Amniotic epithelial cell (primary cell): ENCODE measurements around the gene ITGB5.
A peak's percentile ranks its signal among the peaks of the same experiment; 100 is the strongest.
"Not testable (repeated sequence)": the region's sequence is repeated elsewhere in the genome, so short reads cannot be mapped to it uniquely, and the experiment has no call there.

ENCODE experiments used
- DNase-seq: peaks from one replicate; pipeline ENCODE4 v3.0.0-alpha.2; 2010; ENCODE audit warnings: low read depth

ITGB5 gene

GRCh38 chr3:124772081-124772831 lies 114.9 kb downstream of the ITGB5 start:
- peak; percentile 88 for DNase-seq

GRCh38 chr3:124771083-124771445 lies 116.1 kb downstream of the ITGB5 start:
- no peak for DNase-seq

- peak; percentile 69 for DNase-seq
These were observed 116.7 kb downstream of the ITGB5 start for GRCh38 chr3:124770336-124771082.

DNA sequence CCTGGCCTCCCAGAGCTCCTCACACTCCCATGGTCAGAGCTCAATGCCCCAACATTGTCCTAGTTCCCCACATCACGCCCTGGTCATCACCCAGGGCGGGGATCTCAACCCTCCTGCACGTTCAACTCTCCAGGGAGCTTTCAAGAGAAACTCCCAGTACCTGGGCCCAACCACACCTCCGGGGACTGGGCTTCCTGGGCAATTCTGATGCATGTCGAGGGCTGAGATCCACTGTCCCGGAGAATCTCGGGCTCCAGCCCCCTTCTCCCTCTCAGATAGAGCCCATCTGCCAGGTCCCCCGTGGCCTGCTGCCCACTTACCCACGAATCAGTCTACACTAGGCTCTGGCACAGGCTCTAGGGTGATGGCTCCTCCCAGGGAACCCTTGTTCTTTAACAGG lies 117.7 kb downstream of the ITGB5 start:
- DNase-seq = no peak

- no peak for DNase-seq
These were observed 118.4 kb downstream of the ITGB5 start for GRCh38 chr3:124768812-124769211.

DNA sequence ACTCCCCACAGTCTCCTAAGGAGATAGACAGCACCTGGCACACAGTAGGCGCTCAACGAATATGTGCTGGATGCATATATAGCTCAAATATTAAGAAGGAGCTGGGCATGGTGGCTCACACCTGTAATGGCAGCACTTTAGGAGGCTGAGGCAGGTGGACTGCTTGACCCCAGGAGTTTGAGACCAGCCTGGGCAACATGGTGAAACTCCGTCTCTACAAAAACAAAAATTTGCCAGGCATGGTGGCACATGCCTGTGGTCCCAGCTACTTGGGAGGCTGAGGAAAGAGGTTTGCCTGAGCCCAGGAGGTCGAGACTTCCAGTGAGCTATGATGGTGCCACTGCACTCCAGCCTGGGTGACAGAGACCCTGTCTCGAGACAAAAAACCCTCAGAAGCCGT lies 119.5 kb downstream of the ITGB5 start:
- DNase-seq = no peak

GRCh38 chr3:124767264-124767663 lies 119.9 kb downstream of the ITGB5 start:
- no peak for DNase-seq

- DNase-seq = no peak
These were observed 120.8 kb downstream of the ITGB5 start for GRCh38 chr3:124766113-124767095.

DNA sequence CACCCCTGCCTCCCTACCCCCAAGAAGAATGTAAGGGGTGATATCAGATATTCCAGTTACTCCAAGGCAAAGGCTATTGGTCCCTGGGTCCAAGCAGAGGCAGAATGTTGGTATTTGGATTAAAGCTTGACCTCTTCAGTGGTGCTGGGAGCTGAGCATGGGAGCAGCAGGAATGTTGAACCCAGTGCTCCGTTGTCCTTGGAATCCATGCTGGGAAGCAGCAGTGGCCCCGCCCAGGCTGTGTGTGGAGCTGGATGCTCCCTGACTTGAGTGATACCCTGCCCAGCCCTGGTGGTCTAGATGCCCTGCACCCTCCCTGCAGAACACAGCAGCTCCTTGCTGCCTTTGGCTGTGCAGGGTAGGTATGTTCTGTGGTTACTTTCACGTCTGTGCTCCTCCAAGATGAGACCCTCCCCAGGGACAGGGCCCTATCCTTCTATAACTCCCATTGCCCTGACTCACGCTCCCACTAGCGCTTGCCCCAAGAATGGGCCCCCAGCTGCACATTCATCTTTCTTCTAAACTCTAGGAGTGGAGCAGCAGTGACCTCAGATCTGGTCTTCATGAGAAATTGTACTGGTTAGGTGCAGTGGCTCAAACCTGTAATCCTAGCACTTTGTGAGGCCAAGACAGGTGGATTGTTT lies 121.8 kb downstream of the ITGB5 start:
- DNase-seq = no peak

DNA sequence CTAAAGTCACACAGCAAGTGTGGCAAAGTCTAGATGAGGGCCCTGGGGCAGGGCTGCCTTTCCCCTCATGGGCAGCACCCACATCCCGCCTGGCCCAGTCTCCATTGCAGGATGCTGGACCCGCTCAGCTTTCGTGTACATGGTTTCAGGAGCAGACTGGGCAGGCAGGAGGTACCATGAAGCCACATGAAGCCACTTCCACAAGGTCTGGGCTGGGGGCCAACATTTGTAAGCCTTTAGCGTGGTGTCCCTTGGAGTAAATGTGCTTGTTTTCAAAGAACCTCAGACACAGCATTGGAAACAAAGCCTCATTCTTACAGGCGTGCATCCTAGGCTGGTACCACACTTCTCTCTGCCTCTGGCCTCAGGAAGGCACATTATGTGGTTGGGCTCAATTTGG lies 122.4 kb downstream of the ITGB5 start:
- DNase-seq = no peak

DNA sequence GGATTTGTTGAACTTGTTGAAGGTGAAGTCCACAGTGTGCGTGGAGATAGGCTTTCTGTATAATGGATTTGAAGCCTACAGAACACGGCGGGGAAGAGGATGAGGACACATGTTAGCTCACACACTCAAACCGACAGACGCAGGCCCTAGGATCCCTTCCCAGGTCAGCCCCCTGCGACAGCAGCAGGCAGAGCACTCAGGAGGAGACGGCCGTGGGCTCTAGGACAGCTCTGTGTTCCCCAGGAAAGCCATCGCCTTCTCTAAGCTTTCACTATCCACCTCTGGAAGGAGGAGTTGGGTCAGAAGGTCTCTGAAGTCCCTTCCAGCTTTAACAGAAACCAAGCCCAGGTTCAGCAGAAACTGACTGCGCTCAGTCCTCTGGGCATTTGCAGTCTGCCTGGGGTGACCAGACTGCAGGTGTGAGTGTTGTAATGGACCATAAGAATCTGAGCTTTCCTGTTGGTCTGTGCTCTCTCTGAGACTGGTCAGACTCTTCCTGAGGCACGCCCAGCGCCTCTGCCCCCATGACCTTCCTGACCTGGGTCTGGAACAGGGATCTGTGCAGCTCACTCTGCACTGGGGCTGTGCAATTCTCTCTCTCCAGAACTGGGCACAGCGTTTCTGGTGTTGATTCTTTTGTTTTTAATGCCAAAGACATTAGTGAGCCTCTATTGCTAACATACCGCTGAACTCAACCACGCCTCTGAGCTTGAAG lies 123.4 kb downstream of the ITGB5 start:
- no peak for DNase-seq

- DNase-seq = no peak
These were observed 124.0 kb downstream of the ITGB5 start for GRCh38 chr3:124763206-124763605.

GRCh38 chr3:124762661-124763011 lies 124.5 kb downstream of the ITGB5 start:
- DNase-seq = no peak

DNA sequence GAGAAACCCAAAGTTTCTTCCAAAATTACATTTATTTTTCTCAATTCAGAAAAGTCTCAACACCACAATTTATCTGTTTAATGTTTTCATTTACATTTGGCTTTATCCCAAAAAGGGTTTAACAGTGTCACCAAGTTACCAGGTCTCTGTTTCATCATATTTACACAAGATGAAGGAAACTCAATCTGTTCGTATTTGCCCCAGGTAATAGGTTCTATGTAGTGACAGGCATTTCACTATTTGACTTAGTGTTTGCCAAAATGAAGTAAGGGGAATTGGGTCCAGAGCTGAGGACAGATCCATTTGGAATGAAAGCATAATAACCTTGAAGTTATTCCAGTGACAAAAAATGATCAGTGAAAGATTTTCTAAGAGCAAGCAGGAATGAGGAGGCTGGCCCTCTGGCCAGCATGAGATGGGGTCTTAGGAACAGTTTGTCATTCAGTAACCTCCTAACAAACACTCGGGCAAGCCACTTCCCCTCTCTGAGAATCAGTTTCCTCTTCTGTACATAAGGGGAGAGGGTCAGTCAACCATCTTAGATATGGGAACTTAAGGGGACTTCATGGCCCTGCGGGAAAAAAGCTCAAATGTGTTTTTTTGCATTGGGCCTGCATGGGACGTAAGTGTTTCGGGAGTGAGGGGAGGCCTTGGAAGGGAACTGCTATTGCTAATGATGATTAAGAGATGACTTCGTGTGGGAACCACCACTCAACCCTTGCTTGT lies 125.1 kb downstream of the ITGB5 start:
- no peak for DNase-seq

DNA sequence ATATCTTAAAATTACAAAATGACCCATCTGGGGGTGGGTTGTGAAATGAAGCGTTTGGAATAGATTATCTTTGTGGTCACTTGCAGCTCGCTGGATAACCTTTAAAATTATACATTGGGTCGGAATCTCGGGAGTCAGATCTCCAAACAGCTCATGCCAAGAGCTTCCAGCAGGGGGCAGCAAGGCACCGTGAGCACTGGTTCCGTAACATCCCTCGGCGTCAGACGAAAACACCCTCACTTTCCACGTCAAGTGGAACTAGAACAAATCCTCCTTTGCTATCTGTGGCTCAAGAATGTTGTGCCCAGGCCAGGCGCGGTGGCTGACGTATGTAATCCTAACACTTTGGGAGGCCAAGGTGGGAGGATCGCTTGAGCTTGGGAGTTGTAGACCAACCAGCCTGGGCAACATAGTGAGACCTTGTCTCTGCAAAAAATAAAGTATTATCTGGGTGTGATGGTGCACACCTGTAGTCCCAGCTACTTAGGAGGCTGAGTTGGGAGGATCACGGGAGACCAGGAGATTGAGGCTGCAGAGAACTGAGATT lies 125.8 kb downstream of the ITGB5 start:
- peak; percentile 90 for DNase-seq

GRCh38 chr3:124760601-124761000 lies 126.6 kb downstream of the ITGB5 start:
- peak; percentile 42 for DNase-seq

GRCh38 chr3:124759666-124760401 lies 127.3 kb downstream of the ITGB5 start:
- no peak for DNase-seq

GRCh38 chr3:124758851-124759635 lies 128.1 kb downstream of the ITGB5 start:
- DNase-seq = no peak

- DNase-seq = not testable (repeated sequence)
These were observed 129.2 kb downstream of the ITGB5 start for GRCh38 chr3:124757926-124758325.
